GM18519 (cell line): ENCODE results near the gene SLC8A1.

Source experiments
- ATAC-seq: cut with Tn5 transposase; IDR thresholded peaks from one replicate; pipeline ENCODE4 v1.9.1; 2021; ENCODE audit warnings: mild to moderate bottlenecking, moderate library complexity; ENCODE audit not compliant: unreplicated experiment, low FRiP score

The SLC8A1 gene

GRCh38 chr2:40395169-40396073 is 56.5 kb downstream of the SLC8A1 start:
- no peak for ATAC-seq

GRCh38 chr2:40394597-40394996 is 57.3 kb downstream of the SLC8A1 start:
- ATAC-seq = no peak

GRCh38 chr2:40394031-40394430 is 57.9 kb downstream of the SLC8A1 start:
- ATAC-seq = no peak

- ATAC-seq = no peak
Measured at GRCh38 chr2:40388161-40388560, 63.7 kb downstream of the SLC8A1 start.

- ATAC-seq = no peak
Measured at GRCh38 chr2:40386177-40386576, 65.7 kb downstream of the SLC8A1 start.

- ATAC-seq = no peak
Measured at GRCh38 chr2:40384714-40385113, 67.2 kb downstream of the SLC8A1 start.

- ATAC-seq = no peak
Measured at GRCh38 chr2:40384233-40384632, 67.7 kb downstream of the SLC8A1 start.

- ATAC-seq = no peak
Measured at GRCh38 chr2:40380721-40381120, 71.2 kb downstream of the SLC8A1 start.

- no peak for ATAC-seq
Measured at GRCh38 chr2:40380041-40380440, 71.8 kb downstream of the SLC8A1 start.

- ATAC-seq = no peak
Measured at GRCh38 chr2:40374543-40375240, 77.2 kb downstream of the SLC8A1 start.

GRCh38 chr2:40373111-40373510 is 78.8 kb downstream of the SLC8A1 start:
- ATAC-seq = no peak

GRCh38 chr2:40372283-40372985 is 79.5 kb downstream of the SLC8A1 start:
- ATAC-seq = no peak

- ATAC-seq = no peak
Measured at GRCh38 chr2:40371525-40372282, 80.2 kb downstream of the SLC8A1 start.

- no peak for ATAC-seq
Measured at GRCh38 chr2:40370007-40370395, 81.9 kb downstream of the SLC8A1 start.

- no peak for ATAC-seq
Measured at GRCh38 chr2:40369267-40370006, 82.5 kb downstream of the SLC8A1 start.

- no peak for ATAC-seq
Measured at GRCh38 chr2:40367652-40368051, 84.2 kb downstream of the SLC8A1 start.

- no peak for ATAC-seq
Measured at GRCh38 chr2:40367032-40367431, 84.9 kb downstream of the SLC8A1 start.

GRCh38 chr2:40364151-40364874 is 87.6 kb downstream of the SLC8A1 start:
- ATAC-seq = no peak

- ATAC-seq = peak; percentile 30
Measured at GRCh38 chr2:40363631-40364030, 88.3 kb downstream of the SLC8A1 start.
